HK-2 (cell line): ENCODE data around the gene TJP3.

Experiments
- DNase-seq: peaks from one replicate; pipeline ENCODE4 v3.0.0-alpha.2; 2018; ENCODE audit not compliant: unreplicated experiment

The TJP3 gene

GRCh38 chr19:3690551-3691371, 17.4 kb upstream of the TJP3 start:
- DNase-seq = no peak

- DNase-seq = no peak
These were observed 16.8 kb upstream of the TJP3 start for GRCh38 chr19:3691372-3691716.

GRCh38 chr19:3691726-3692125, 16.5 kb upstream of the TJP3 start:
- no peak for DNase-seq

GRCh38 chr19:3692141-3693024, 15.8 kb upstream of the TJP3 start:
- DNase-seq = no peak

GRCh38 chr19:3693025-3693925, 14.9 kb upstream of the TJP3 start:
- DNase-seq = no peak

- DNase-seq = no peak
These were observed 13.6 kb upstream of the TJP3 start for GRCh38 chr19:3694361-3695123.

- no peak for DNase-seq
These were observed 13.0 kb upstream of the TJP3 start for GRCh38 chr19:3695124-3695733.

- DNase-seq = no peak
These were observed 12.1 kb upstream of the TJP3 start for GRCh38 chr19:3695986-3696659.

- DNase-seq = no peak
These were observed 11.6 kb upstream of the TJP3 start for GRCh38 chr19:3696660-3696995.

GRCh38 chr19:3697094-3697493, 11.1 kb upstream of the TJP3 start:
- no peak for DNase-seq

- DNase-seq = no peak
These were observed 10.4 kb upstream of the TJP3 start for GRCh38 chr19:3697671-3698385.

- no peak for DNase-seq
These were observed 9.7 kb upstream of the TJP3 start for GRCh38 chr19:3698386-3698950.

- peak; percentile 63 for DNase-seq
These were observed 9.0 kb upstream of the TJP3 start for GRCh38 chr19:3698974-3699740.

- no peak for DNase-seq
These were observed 8.4 kb upstream of the TJP3 start for GRCh38 chr19:3699741-3700241.

GRCh38 chr19:3700242-3701032, 7.7 kb upstream of the TJP3 start, which contains the start of gene PIP5K1C:
PIP5K1C (minus strand) TSS chr19:3700468; CDS start chr19:3700390, 78 bp downstream.
- peak; percentile 90 for DNase-seq

GRCh38 chr19:3701200-3701599, 7.0 kb upstream of the TJP3 start:
- DNase-seq = no peak

- no peak for DNase-seq
These were observed 347 bp upstream of the TJP3 start for GRCh38 chr19:3707868-3708206.
